Measurements from ENCODE around the gene LAMA2.

Gene LAMA2

GRCh38 chr6:129321303-129321702, 438.4 kb downstream of the LAMA2 start:
- TF ChIP-seq CTCF (IDR thresholded peaks at IDR 0.05; ENCODE audit: extremely low read depth, insufficient read depth, missing control alignments) = no peak
- in situ Hi-C loops (cut with MboI; ENCODE audit: low pct_unique_long_range_greater_than_20kb, low sequenced_read_pairs, unreplicated experiment) = no loop called here

GRCh38 chr6:129324345-129324744, 441.4 kb downstream of the LAMA2 start:
- in situ Hi-C loops (cut with MboI; ENCODE audit: low pct_unique_long_range_greater_than_20kb, low sequenced_read_pairs, unreplicated experiment) = no loop called here
- no peak for DNase-seq (ENCODE audit: low spot score)
- TF ChIP-seq CTCF (IDR thresholded peaks at IDR 0.05; ENCODE audit: extremely low read depth, insufficient read depth, missing control alignments) = no peak

More at GRCh38 chr6:129321303-129321702, 438.4 kb downstream of the LAMA2 start:
- DNase-seq (ENCODE audit: low spot score) = no peak

DNA sequence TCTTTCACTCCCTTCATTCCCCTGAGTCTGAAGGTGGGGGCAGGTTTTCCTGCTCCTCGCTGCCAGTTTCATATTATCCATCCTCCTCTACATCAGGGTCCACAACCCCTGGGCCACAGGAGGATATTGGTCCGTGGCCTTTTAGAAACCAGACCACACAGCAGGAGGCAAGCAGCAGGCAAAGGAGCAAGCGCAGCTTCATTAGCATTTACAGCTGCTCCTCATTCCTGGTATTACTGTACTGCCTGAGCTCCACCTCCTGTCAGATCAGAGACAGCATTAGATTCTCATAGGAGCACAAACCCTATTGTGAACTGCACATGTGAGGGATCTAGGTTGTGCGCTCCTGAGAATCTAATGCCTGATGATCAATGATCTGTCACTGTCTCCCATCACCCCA, 446.7 kb downstream of the LAMA2 start:
- in situ Hi-C loops (cut with MboI; ENCODE audit: low pct_unique_long_range_greater_than_20kb, low sequenced_read_pairs, unreplicated experiment) = no loop called here
- DNase-seq (ENCODE audit: low spot score) = no peak
- TF ChIP-seq CTCF (IDR thresholded peaks at IDR 0.05; ENCODE audit: extremely low read depth, insufficient read depth, missing control alignments) = no peak

DNA sequence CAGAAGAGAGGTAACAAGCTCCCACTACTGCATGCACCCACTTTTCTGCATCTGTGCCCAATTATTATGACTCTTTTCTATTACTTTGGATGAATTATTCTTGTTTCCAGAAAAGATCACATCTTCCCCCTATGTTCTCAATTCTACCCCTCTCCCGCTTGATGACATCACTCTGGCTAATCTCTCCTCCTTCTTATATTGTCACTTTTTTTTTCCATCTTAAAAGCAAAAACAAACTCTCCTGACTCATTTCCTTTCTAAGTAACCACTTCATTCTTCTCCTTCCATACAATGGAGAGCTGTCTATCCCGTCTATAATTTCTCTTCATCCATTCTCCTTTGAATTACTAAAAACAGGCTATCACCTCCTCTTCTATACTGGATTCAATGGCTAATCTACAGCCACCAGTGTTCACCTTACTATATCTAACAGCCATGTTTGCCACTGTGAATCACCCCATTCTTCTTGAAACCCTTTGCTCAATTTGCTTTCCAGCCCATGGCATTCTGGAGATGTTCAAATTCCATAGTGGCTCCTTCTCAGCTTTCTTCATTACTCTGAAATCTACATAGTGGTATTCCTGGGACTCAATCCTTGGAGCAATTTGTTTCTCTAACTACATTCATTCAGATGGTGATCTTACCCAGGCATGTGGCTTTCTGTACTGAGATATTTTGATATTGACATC, 448.7 kb downstream of the LAMA2 start:
- no peak for TF ChIP-seq CTCF (IDR thresholded peaks at IDR 0.05; ENCODE audit: extremely low read depth, insufficient read depth, missing control alignments)
- in situ Hi-C loops (cut with MboI; ENCODE audit: low pct_unique_long_range_greater_than_20kb, low sequenced_read_pairs, unreplicated experiment) = no loop called here
- no peak for DNase-seq (ENCODE audit: low spot score)

- in situ Hi-C loops (cut with MboI; ENCODE audit: low pct_unique_long_range_greater_than_20kb, low sequenced_read_pairs, unreplicated experiment) = no loop called here
- no peak for DNase-seq (ENCODE audit: low spot score)
- no peak for TF ChIP-seq CTCF (IDR thresholded peaks at IDR 0.05; ENCODE audit: extremely low read depth, insufficient read depth, missing control alignments)
Measured at GRCh38 chr6:129335792-129336191, 452.9 kb downstream of the LAMA2 start.

- no peak for DNase-seq (ENCODE audit: low spot score)
- in situ Hi-C loops (cut with MboI; ENCODE audit: low pct_unique_long_range_greater_than_20kb, low sequenced_read_pairs, unreplicated experiment) = no loop called here
- TF ChIP-seq CTCF (IDR thresholded peaks at IDR 0.05; ENCODE audit: extremely low read depth, insufficient read depth, missing control alignments) = no peak
Measured at GRCh38 chr6:129338683-129339082, 455.7 kb downstream of the LAMA2 start.
